Smooth muscle cell (in vitro differentiated cells): ENCODE measurements around the gene S100A6. TPM values are rescaled to one million over a fixed set of nuclear protein-coding genes. Genes with fewer than 3 reads are reported as not detected.

Experiments used
- polyA plus RNA-seq: library from polyadenylated mRNA; unstranded; fragments of >200 nt; fragmentation: Nextera tagmentation; extraction: Ambion mirVana; gene quantifications from 2 replicates; pipeline ENCODE4 v1.2.1, GENCODE V29; 2016
- total RNA-seq: library from RNA; depleted of rRNA; stranded (reverse); fragments of >200 nt; gene quantifications from 2 replicates; pipeline ENCODE4 v1.2.3, GENCODE V29; 2014

Gene S100A6
- total and polyA plus RNA-seq, 2 experiments from 2014 or later: 499 to 1,358 TPM

Other genes with a start within 250 kb of the S100A6 start
- gene PGLYRP3, start 223.0 kb downstream of the S100A6 start, total RNA-seq: not detected in 2 replicates
- 0.31 TPM in 1 of 2 replicates, not detected in the other for gene PGLYRP3, start 223.0 kb downstream of the S100A6 start, polyA plus RNA-seq
- 0.54 and 1.1 TPM in 2 replicates for gene PGLYRP4, start 187.2 kb downstream of the S100A6 start, total RNA-seq
- 0.43 and 0.64 TPM in 2 replicates for gene PGLYRP4, start 187.2 kb downstream of the S100A6 start, polyA plus RNA-seq
- gene S100A9, start 178.1 kb downstream of the S100A6 start, total RNA-seq: 125 and 197 TPM in 2 replicates
- gene S100A9, start 178.1 kb downstream of the S100A6 start, polyA plus RNA-seq: 39.8 and 81.9 TPM in 2 replicates
- gene S100A12, start 160.4 kb downstream of the S100A6 start, total RNA-seq: not detected in 2 replicates
- not detected in 2 replicates for gene S100A12, start 160.4 kb downstream of the S100A6 start, polyA plus RNA-seq
- not detected in 2 replicates for gene S100A8, start 144.9 kb downstream of the S100A6 start, total RNA-seq
- gene S100A8, start 144.9 kb downstream of the S100A6 start, polyA plus RNA-seq: 0.79 TPM in 1 of 2 replicates, not detected in the other
- gene S100A7A, start 119.5 kb downstream of the S100A6 start, total RNA-seq: not detected in 2 replicates
- gene S100A7A, start 119.5 kb downstream of the S100A6 start, polyA plus RNA-seq: not detected in 2 replicates
- not detected in 2 replicates for gene S100A7, start 75.3 kb downstream of the S100A6 start, total RNA-seq
- gene S100A7, start 75.3 kb downstream of the S100A6 start, polyA plus RNA-seq: not detected in 2 replicates
- 1.6 and 5.7 TPM in 2 replicates for gene S100A5, start 4.9 kb upstream of the S100A6 start, total RNA-seq
- 4.8 and 6.2 TPM in 2 replicates for gene S100A5, start 4.9 kb upstream of the S100A6 start, polyA plus RNA-seq
- gene S100A4, start 9.8 kb upstream of the S100A6 start, total RNA-seq: 1,139 and 1,222 TPM in 2 replicates
- gene S100A4, start 9.8 kb upstream of the S100A6 start, polyA plus RNA-seq: 1,491 and 1,802 TPM in 2 replicates
- gene S100A3, start 13.3 kb upstream of the S100A6 start, total RNA-seq: 11.2 and 13.9 TPM in 2 replicates
- gene S100A3, start 13.3 kb upstream of the S100A6 start, polyA plus RNA-seq: 18.0 and 19.8 TPM in 2 replicates
- 2.3 and 7.3 TPM in 2 replicates for gene S100A2, start 29.9 kb upstream of the S100A6 start, total RNA-seq
- gene S100A2, start 29.9 kb upstream of the S100A6 start, polyA plus RNA-seq: 16.6 and 20.4 TPM in 2 replicates
- 198 and 238 TPM in 2 replicates for gene S100A16, start 77.1 kb upstream of the S100A6 start, total RNA-seq
- 302 and 358 TPM in 2 replicates for gene S100A16, start 77.1 kb upstream of the S100A6 start, polyA plus RNA-seq
- gene S100A14, start 80.3 kb upstream of the S100A6 start, total RNA-seq: 20.1 and 25.1 TPM in 2 replicates
- 11.0 and 32.7 TPM in 2 replicates for gene S100A14, start 80.3 kb upstream of the S100A6 start, polyA plus RNA-seq
- gene S100A13, start 91.5 kb upstream of the S100A6 start, total RNA-seq: 150 and 158 TPM in 2 replicates
- 474 and 498 TPM in 2 replicates for gene S100A13, start 91.5 kb upstream of the S100A6 start, polyA plus RNA-seq
- 8.3 TPM in 1 of 2 replicates, not detected in the other for gene S100A1, start 92.4 kb upstream of the S100A6 start, total RNA-seq
- 0.46 and 1.0 TPM in 2 replicates for gene S100A1, start 92.4 kb upstream of the S100A6 start, polyA plus RNA-seq
- gene CHTOP, start 98.1 kb upstream of the S100A6 start, total RNA-seq: 47.8 and 48.1 TPM in 2 replicates
- gene CHTOP, start 98.1 kb upstream of the S100A6 start, polyA plus RNA-seq: 49.7 and 50.2 TPM in 2 replicates
- 37.6 and 65.5 TPM in 2 replicates for gene SNAPIN, start 122.7 kb upstream of the S100A6 start, total RNA-seq
- 48.1 and 52.0 TPM in 2 replicates for gene SNAPIN, start 122.7 kb upstream of the S100A6 start, polyA plus RNA-seq
- gene ILF2, start 135.0 kb upstream of the S100A6 start, total RNA-seq: 201 and 206 TPM in 2 replicates
- 194 and 241 TPM in 2 replicates for gene ILF2, start 135.0 kb upstream of the S100A6 start, polyA plus RNA-seq
- gene NPR1, start 142.7 kb upstream of the S100A6 start, total RNA-seq: 0.09 and 0.54 TPM in 2 replicates
- 0.24 and 0.40 TPM in 2 replicates for gene NPR1, start 142.7 kb upstream of the S100A6 start, polyA plus RNA-seq
- gene INTS3, start 192.1 kb upstream of the S100A6 start, total RNA-seq: 33.6 and 34.8 TPM in 2 replicates
- gene INTS3, start 192.1 kb upstream of the S100A6 start, polyA plus RNA-seq: 22.3 and 27.6 TPM in 2 replicates
- gene SLC27A3, start 239.4 kb upstream of the S100A6 start, total RNA-seq: 14.8 and 21.3 TPM in 2 replicates
- 36.0 and 41.0 TPM in 2 replicates for gene SLC27A3, start 239.4 kb upstream of the S100A6 start, polyA plus RNA-seq